Adrenal gland (tissue), 19 donors: ENCODE results near the gene ZBTB4. TPM values are rescaled to one million over a fixed set of nuclear protein-coding genes. Genes with fewer than 3 reads are reported as not detected.

Source experiments
- DNase-seq, 7 donors: peaks; one replicate each; pipeline ENCODE4 v3.0.0-alpha.2; 2019 to 2020
- H3K27ac ChIP-seq, 5 donors: fragments of 200-600 bp; sonication (generic) in 4 of 5; 1 replicate in 3 of 5; 2 replicates in 2 of 5; pipeline versions ENCODE4 v1.5.1 to v1.8.0; 2016 to 2020; ENCODE audit warnings: mild to moderate bottlenecking in 1 of 5
- H3K27me3 ChIP-seq: fragments of 200-600 bp; 2 replicates; pipeline ENCODE4 v1.8.0; 2021
- H3K36me3 ChIP-seq, 2 donors: fragments of 200-600 bp; replicated peaks in 1 of 2; 1 replicate in 1 of 2; 2 replicates in 1 of 2; pipeline versions ENCODE4 v1.5.1 to v1.8.0; 2018 to 2022
- H3K4me1 ChIP-seq, 2 donors: fragments of 200-600 bp; replicated peaks in 1 of 2; 1 replicate in 1 of 2; 2 replicates in 1 of 2; pipeline versions ENCODE4 v1.5.1 to v1.8.0; 2018 to 2021
- H3K4me3 ChIP-seq, 4 donors: fragments of 200-600 bp; sonication (generic) in 3 of 4; one replicate each; pipeline ENCODE4 v1.5.1; 2016 to 2018
- H3K9me3 ChIP-seq, 3 donors: fragments of 200-600 bp; sonication (generic) in 1 of 3; replicated peaks in 1 of 3; 1 replicate in 2 of 3; 2 replicates in 1 of 3; pipeline versions ENCODE4 v1.5.1 to v1.8.0; 2016 to 2021
- CTCF ChIP-seq, 6 experiments: fragments of 450-650 bp in 4 of 6; fragments of 200-600 bp in 2 of 6; sonication (generic) in 1 of 6; IDR thresholded peaks; 1 replicate in 5 of 6; 2 replicates in 1 of 6; pipeline versions ENCODE4 v1.5.1 to v1.8.0; 2016 to 2021; ENCODE audit warnings: antibody characterized with exemption in 6 of 6, mild to moderate bottlenecking in 2 of 6, moderate library complexity in 1 of 6
- POLR2A ChIP-seq, 2 donors: fragments of 450-650 bp; IDR thresholded peaks; one replicate each; pipeline ENCODE4 v1.6.1; 2017; ENCODE audit warnings: antibody characterized with exemption in 2 of 2, mild to moderate bottlenecking in 2 of 2, moderate library complexity in 1 of 2
- WGBS, 4 donors: extraction: QIAGEN DNeasy Blood & Tissue Kit in 2 of 4; methylation state at CpG; one replicate each; pipeline versions ENCODE4 v1.1.5 to v1.1.7; 2013 to 2017; 5-methylcytosine and 5-hydroxymethylcytosine counted together
- intact Hi-C, 2 donors: fragments of 100-400 bp; cut with DNase I; formaldehyde crosslinking; loops; one replicate each; pipeline versions ENCODE4 v1.14.1 to v1.15.0; 2022 to 2023
- long read RNA-seq, 10 donors: library from polyadenylated mRNA in 3 of 10; unstranded in 2 of 10; stranded (forward) in 1 of 10; transcript quantifications; one replicate each; pipeline ENCODE4 v2.0.0 and lab custom pipeline, GENCODE V29; 2021 to 2026
- polyA plus RNA-seq, 3 donors: library from polyadenylated mRNA; stranded (reverse); fragments of 200-250 nt in 2 of 3; fragments of 350-450 nt in 1 of 3; fragmentation: Illumina TruSeq in 1 of 3; extraction: RNeasy Lipid Tissue Mini Kit (QIAGEN cat#74804) in 1 of 3; gene quantifications; one replicate each; pipeline ENCODE4 v1.2.3, GENCODE V29; 2013 to 2014
- total RNA-seq, 9 donors: library from RNA; depleted of rRNA in 4 of 9; stranded (reverse); fragments of >200 nt in 4 of 9; fragments of 120-200 nt in 1 of 9; fragmentation: NEBNext Ultra II Directional in 1 of 9; extraction: Animal tissue kit (Norgen Biotek cat#: 25700) in 1 of 9; gene quantifications; one replicate each; pipeline versions ENCODE4 v1.1.0 to v1.2.4, GENCODE V29; 2013 to 2023
- donor health status: healthy with polysubstance abuse.
- donor health status: Bipolar disorder and iron deficiency.
- donor health status: DM: yes; HTN: yes; CAD: no.
- donor health status: DM: no; HTN: no; CAD: no.
- donor health status: DM: no; HTN: no; CAD: no.
- donor health status: DM: yes; HTN: yes; CAD: no.

Gene ZBTB4
- total RNA-seq (100 to 1,000 TPM in 1 of 9 donors, 10 to 100 TPM in 8; 16.6 to 111 (median 75.3) TPM), polyA plus RNA-seq (10 to 100 TPM; 30.0 to 59.6 (median 54.6) TPM)
- long read RNA-seq, donor 1, full-length matches to known transcripts: 2 of 15 reads
- long read RNA-seq, donor 1, partial matches to known transcripts: 13 of 15 reads
- long read RNA-seq, donor 1, other reads (novel, unspliced or antisense): 0 of 15 reads
- long read RNA-seq, donor 2, full-length matches to known transcripts: 3 of 19 reads
- long read RNA-seq, donor 2, partial matches to known transcripts: 16 of 19 reads
- long read RNA-seq, donor 2, other reads (novel, unspliced or antisense): 0 of 19 reads
- long read RNA-seq, donor 3: 0 reads
- long read RNA-seq, donor 4, partial matches to known transcripts: 0 of 9 reads
- long read RNA-seq, donor 4, other reads (novel, unspliced or antisense): 9 of 9 reads
- long read RNA-seq, donor 5, full-length matches to known transcripts: 21 of 68 reads
- long read RNA-seq, donor 5, partial matches to known transcripts: 12 of 68 reads
- long read RNA-seq, donor 5, other reads (novel, unspliced or antisense): 35 of 68 reads
- long read RNA-seq, donor 6, partial matches to known transcripts: 0 of 15 reads
- long read RNA-seq, donor 6, other reads (novel, unspliced or antisense): 15 of 15 reads
- long read RNA-seq, donor 7, full-length matches to known transcripts: 1 of 1 reads
- long read RNA-seq, donor 7, partial matches to known transcripts: 0 of 1 reads
- long read RNA-seq, donor 7, other reads (novel, unspliced or antisense): 0 of 1 reads
- long read RNA-seq, donor 8, full-length matches to known transcripts: 5 of 10 reads
- long read RNA-seq, donor 8, partial matches to known transcripts: 5 of 10 reads
- long read RNA-seq, donor 8, other reads (novel, unspliced or antisense): 0 of 10 reads
- long read RNA-seq, donor 9, partial matches to known transcripts: 5 of 5 reads
- long read RNA-seq, donor 9, other reads (novel, unspliced or antisense): 0 of 5 reads
- long read RNA-seq, donor 10, full-length matches to known transcripts: 4 of 146 reads
- long read RNA-seq, donor 10, partial matches to known transcripts: 142 of 146 reads
- long read RNA-seq, donor 10, other reads (novel, unspliced or antisense): 0 of 146 reads

DNA sequence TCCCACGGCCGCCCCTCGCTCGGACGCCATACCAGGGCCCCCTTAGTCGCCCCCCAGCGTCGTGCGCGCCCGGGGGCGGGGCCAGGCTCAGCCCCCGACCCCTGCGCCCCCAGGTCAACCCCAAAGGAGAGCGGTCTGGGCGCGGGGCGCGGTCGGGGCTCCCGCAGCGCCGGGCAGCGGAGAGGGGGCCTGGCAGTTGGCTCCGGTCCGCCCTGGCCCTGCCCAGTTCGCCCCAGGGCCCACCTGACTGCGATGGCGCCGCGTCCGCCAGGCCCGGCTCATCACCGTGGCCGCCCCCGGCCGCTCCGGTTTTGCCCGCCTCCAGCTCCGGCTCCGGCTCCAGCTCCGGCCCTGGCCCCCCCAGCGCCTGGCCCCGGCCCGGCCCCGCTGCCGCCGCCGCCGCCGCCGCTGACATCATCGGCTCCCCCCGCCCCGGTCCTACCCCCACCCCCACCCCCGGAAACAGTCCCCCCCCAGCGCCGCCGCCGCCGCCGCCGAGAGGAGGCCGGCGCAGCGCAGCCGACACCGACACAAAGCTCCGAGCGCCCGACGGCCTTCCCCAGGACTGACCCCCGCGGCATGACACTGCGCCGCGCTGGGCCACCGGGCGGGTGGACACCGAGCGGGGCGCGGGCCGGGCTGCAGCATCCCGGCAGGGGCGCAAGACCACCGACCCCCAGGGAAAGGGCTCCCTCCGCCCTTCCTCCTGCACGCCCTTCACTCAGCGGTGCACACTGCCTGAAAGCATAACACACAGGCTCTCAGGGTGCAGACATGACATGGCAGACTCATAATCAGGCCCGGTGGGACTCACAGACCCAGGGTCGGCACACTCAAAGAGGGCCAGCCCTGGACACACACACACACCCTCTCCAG, at the start of gene ZBTB4:
TSS of gene ZBTB4 (minus strand) at position 419 of the 876 bp plus-strand sequence. CDS start 12,830 bp downstream, outside the sequence.
- Histone ChIP-seq H3K9me3 (no peaks in the 10 kb centered on the region), H3K27me3 (no peaks in the 10 kb centered on the region), H3K36me3 (no peaks in the 10 kb centered on the region), H3K27ac (peak within 1 kb of the TSS; percentile 93 to 100 (median 99)), H3K4me3 (peak within 1 kb of the TSS; percentile 76 to 99 (median 86)), H3K4me1 (peaks cover 42 to 46% of the 10 kb centered on the region in 2 donors)
- peak; percentile 52 to 76 for TF ChIP-seq POLR2A (IDR thresholded peaks at IDR 0.05)
- TF ChIP-seq CTCF (IDR thresholded peaks at IDR 0.05): peak in 1 of 6 experiments; percentile 0
- DNase-seq: peak in 6 of 7 donors; percentile 53 to 77 (median 70)
- 0 to 1% (median 0%) methylated on average over 9 to 90 of the region's 92 CpGs; no CpG with 5 or more reads in 1 of the 4 donors for WGBS, 4 donors
- intact Hi-C loops: loop anchor here in 1 of 2 donors (5.0 kb wide), 1 partner anchor 42 kb away; the partner anchor contains the start of genes FGF11 and TMEM102

GRCh38 chr17:7528842-7529241, 49.4 kb upstream of the ZBTB4 start:
- H3K4me3 ChIP-seq: no peak overlapping the region
- TF ChIP-seq CTCF (IDR thresholded peaks at IDR 0.05) (no peak), POLR2A (IDR thresholded peaks at IDR 0.05) (no peak)
- H3K4me1 ChIP-seq: no peaks in the 10 kb centered on the region
- H3K27me3 ChIP-seq: no peaks in the 10 kb centered on the region
- H3K27ac ChIP-seq: no peak overlapping the region
- no peaks in the 10 kb centered on the region for H3K36me3 ChIP-seq
- no peak for DNase-seq
- intact Hi-C loops: no loop called here
- peaks cover 0 to 6% (median 0%) of the 10 kb centered on the region in 3 donors for H3K9me3 ChIP-seq

DNA sequence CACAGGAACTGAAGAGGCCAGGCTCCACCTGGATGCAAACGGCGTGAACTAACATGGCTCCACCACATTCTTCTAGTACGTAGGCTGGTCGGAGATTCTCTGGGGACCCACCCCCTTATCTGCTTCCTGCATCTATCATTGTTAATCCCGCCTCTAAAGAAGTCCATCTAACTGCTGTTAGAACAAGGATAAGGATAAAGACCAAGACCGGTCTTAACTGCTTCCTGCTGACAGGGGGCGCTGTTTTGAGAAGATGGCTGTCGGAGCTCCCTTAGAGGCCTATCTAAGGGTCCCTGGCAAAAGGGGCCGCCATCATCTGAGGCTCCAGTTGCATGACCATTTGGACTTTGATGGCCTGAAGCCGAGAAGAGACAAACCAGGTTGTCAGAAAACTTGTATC, 43.6 kb upstream of the ZBTB4 start:
- Histone ChIP-seq H3K27me3 (no peaks in the 10 kb centered on the region), H3K4me1 (no peaks in the 10 kb centered on the region), H3K4me3 (no peak overlapping the region), H3K36me3 (no peaks in the 10 kb centered on the region), H3K27ac (no peak overlapping the region), H3K9me3 (no peaks in the 10 kb centered on the region)
- no peak for TF ChIP-seq POLR2A (IDR thresholded peaks at IDR 0.05)
- TF ChIP-seq CTCF (IDR thresholded peaks at IDR 0.05): peak in 5 of 6 experiments; percentile 17 to 58 (median 44)
- peak in 3 of 7 donors; percentile 17 to 40 (median 34) for DNase-seq
- WGBS, 4 donors: 38 to 43% (median 42%) methylated on average over 10 of the region's 10 CpGs
- intact Hi-C loops: no loop called here
